T-cell (primary cell): Measurements from ENCODE around the gene C1orf210. TPM values are rescaled to one million over a fixed set of nuclear protein-coding genes. Genes with fewer than 3 reads are reported as not detected.

Source experiments
- ATAC-seq, 4 experiments: fragments of 200-7000 bp in 3 of 4; fragments of 150-1000 bp in 1 of 4; cut with Tn5 transposase; replicated peaks in 1 of 4; 1 replicate in 3 of 4; 2 replicates in 1 of 4; pipeline ENCODE4 v1.10.0; 2021; ENCODE audit warnings: moderate library complexity in 3 of 4, mild to moderate bottlenecking in 2 of 4, moderate number of reproducible peaks in 1 of 4
- CTCF ChIA-PET, 2 donors: fragments of 300-600 bp; sonication (Branson Sonifier 250); formaldehyde crosslinking; loops; one replicate each; lab custom pipeline; 2022; ENCODE audit warnings: antibody characterized with exemption in 2 of 2; lab: Charles Lee
- POLR2A ChIA-PET, 2 donors: fragments of 300-600 bp; sonication (Branson Sonifier 250); formaldehyde crosslinking; loops; one replicate each; lab custom pipeline; 2022; ENCODE audit warnings: antibody characterized with exemption in 2 of 2; lab: Charles Lee
- DNase-seq, 35 experiments: peaks; one replicate each; pipeline versions ENCODE4 v3.0.0 to v3.0.0-alpha.2; 2013 to 2023
- H3K27ac ChIP-seq: one replicate; pipeline ENCODE4 v1.5.1; 2013; ENCODE audit warnings: low read length
- H3K27me3 ChIP-seq, 2 experiments: replicated peaks in 1 of 2; 1 replicate in 1 of 2; 2 replicates in 1 of 2; pipeline versions ENCODE4 v1.6.1 to v1.7.0; 2013; ENCODE audit warnings: low read length in 1 of 2, mixed read lengths in 1 of 2; ENCODE audit not compliant: control insufficient read depth in 2 of 2, insufficient read depth in 2 of 2; ENCODE audit errors: extremely low read depth in 1 of 2
- H3K36me3 ChIP-seq, 2 donors: 1 replicate in 1 of 2; 2 replicates in 1 of 2; pipeline versions ENCODE4 v1.6.1 to v1.7.0; 2013; ENCODE audit warnings: low read length in 1 of 2; ENCODE audit not compliant: control insufficient read depth in 2 of 2, insufficient read depth in 1 of 2; ENCODE audit errors: extremely low read depth in 1 of 2
- H3K4me1 ChIP-seq, 2 experiments: 1 replicate in 1 of 2; 2 replicates in 1 of 2; pipeline versions ENCODE4 v1.6.1 to v1.7.0; 2013; ENCODE audit warnings: low read length in 2 of 2, mixed read lengths in 1 of 2; ENCODE audit not compliant: insufficient read depth in 2 of 2, control insufficient read depth in 1 of 2; ENCODE audit errors: extremely low read depth in 1 of 2
- H3K4me3 ChIP-seq, 2 donors: 1 replicate in 1 of 2; 2 replicates in 1 of 2; pipeline versions ENCODE4 v1.5.1 to v1.7.0; 2013; ENCODE audit warnings: mild to moderate bottlenecking in 2 of 2, low read length in 1 of 2, moderate library complexity in 1 of 2; ENCODE audit not compliant: control insufficient read depth in 1 of 2; ENCODE audit errors: extremely low read depth in 1 of 2
- H3K9me3 ChIP-seq: 2 replicates; pipeline ENCODE4 v1.7.0; 2013
- H3K27ac Mint-ChIP-seq, 2 donors: one replicate each; pipeline ENCODE4 v1.8.0; 2020 to 2021; ENCODE audit warnings: mild to moderate bottlenecking in 2 of 2, mixed read lengths in 2 of 2
- H3K27me3 Mint-ChIP-seq, 2 donors: one replicate each; pipeline ENCODE4 v1.8.0; 2021 to 2022; ENCODE audit warnings: mixed read lengths in 2 of 2
- H3K36me3 Mint-ChIP-seq: one replicate; pipeline ENCODE4 v1.8.0; 2021; ENCODE audit warnings: mixed read lengths
- H3K4me1 Mint-ChIP-seq, 3 donors: one replicate each; pipeline ENCODE4 v1.8.0; 2020 to 2022; ENCODE audit warnings: mixed read lengths in 3 of 3, mild to moderate bottlenecking in 1 of 3
- H3K4me3 Mint-ChIP-seq, 3 donors: one replicate each; pipeline ENCODE4 v1.8.0; 2020 to 2022; ENCODE audit warnings: mild to moderate bottlenecking in 3 of 3, mixed read lengths in 3 of 3, moderate library complexity in 3 of 3
- H3K9me3 Mint-ChIP-seq, 3 donors: one replicate each; pipeline ENCODE4 v1.8.0; 2020 to 2022; ENCODE audit warnings: mixed read lengths in 3 of 3
- WGBS: methylation state at CpG from one replicate; pipeline ENCODE4 v1.1.5; 2013; ENCODE audit warnings: missing lambda C conversion rate; ENCODE audit not compliant: insufficient coverage; 5-methylcytosine and 5-hydroxymethylcytosine counted together
- total RNA-seq, 35 experiments: library from RNA in 6 of 35; stranded (reverse) in 6 of 35; fragments of 120-200 nt in 1 of 35; gene quantifications; one replicate each; pipeline versions ENCODE4 v1.2.1 to v1.2.4 and lab custom pipeline; 2013 to 2026

C1orf210 gene
- total RNA-seq, 5 donors from 2014 or later (not counting 1 experiment from before 2014, with no cell fraction given): 0.16 to 0.32 TPM; not detected in 3

GRCh38 chr1:43325381-43325780 is 40.0 kb upstream of the C1orf210 start:
- ChIA-PET POLR2A (no interaction called here), CTCF (no interaction called here)
- Mint-ChIP-seq H3K27me3 (no peaks in the 10 kb centered on the region), H3K27ac (no peak overlapping the region), H3K36me3 (peaks cover 9% of the 10 kb centered on the region), H3K4me1 (peaks cover 15 to 31% (median 18%) of the 10 kb centered on the region in 3 donors), H3K9me3 (peaks cover 10 to 28% (median 14%) of the 10 kb centered on the region in 3 donors), H3K4me3 (no peak overlapping the region)
- DNase-seq: no peak
- Histone ChIP-seq H3K4me3 (no peak overlapping the region), H3K27ac (no peak overlapping the region), H3K9me3 (peaks cover 2% of the 10 kb centered on the region), H3K27me3 (no peaks in the 10 kb centered on the region), H3K36me3 (no peaks in the 10 kb centered on the region), H3K4me1 (peaks cover 4 to 5% of the 10 kb centered on the region in 2 experiments)
- no peak for ATAC-seq

GRCh38 chr1:43324810-43325209 is 39.4 kb upstream of the C1orf210 start:
- Histone ChIP-seq H3K4me3 (no peak overlapping the region), H3K4me1 (peaks cover 0 to 4% of the 10 kb centered on the region in 2 experiments), H3K9me3 (peaks cover 2% of the 10 kb centered on the region), H3K36me3 (no peaks in the 10 kb centered on the region), H3K27me3 (no peaks in the 10 kb centered on the region), H3K27ac (no peak overlapping the region)
- 80% methylated on average over 1 of the region's 1 CpG for WGBS
- DNase-seq: no peak
- Mint-ChIP-seq H3K4me3 (no peak overlapping the region), H3K4me1 (peaks cover 11 to 26% (median 14%) of the 10 kb centered on the region in 3 donors), H3K36me3 (peaks cover 9% of the 10 kb centered on the region), H3K27ac (no peak overlapping the region), H3K27me3 (no peaks in the 10 kb centered on the region), H3K9me3 (peaks cover 10 to 28% (median 14%) of the 10 kb centered on the region in 3 donors)
- ATAC-seq: no peak
- ChIA-PET CTCF (no interaction called here), POLR2A (no interaction called here)

- Mint-ChIP-seq H3K36me3 (peaks cover 9% of the 10 kb centered on the region), H3K27ac (no peak overlapping the region), H3K4me1 (peaks cover 7 to 21% (median 8%) of the 10 kb centered on the region in 3 donors), H3K9me3 (peaks cover 10 to 19% (median 10%) of the 10 kb centered on the region in 3 donors), H3K27me3 (no peaks in the 10 kb centered on the region), H3K4me3 (no peak overlapping the region)
- no peak for DNase-seq
- Histone ChIP-seq H3K4me3 (no peak overlapping the region), H3K4me1 (peaks cover 0 to 4% of the 10 kb centered on the region in 2 experiments), H3K36me3 (no peaks in the 10 kb centered on the region), H3K27me3 (no peaks in the 10 kb centered on the region), H3K9me3 (peaks cover 2% of the 10 kb centered on the region), H3K27ac (no peak overlapping the region)
- WGBS: 81% methylated on average over 5 of the region's 5 CpGs
- CTCF ChIA-PET: interaction anchor here in 1 of 2 donors (0.6 kb wide), 1 partner anchor 36 kb away, joined by 4 read pairs; the partner anchor contains the start of gene CDC20
- no peak for ATAC-seq
- POLR2A ChIA-PET: no interaction called here
These were observed 37.1 kb upstream of the C1orf210 start for GRCh38 chr1:43322506-43322905.

GRCh38 chr1:43321331-43321891 is 36.0 kb upstream of the C1orf210 start:
- ChIA-PET POLR2A (no interaction called here), CTCF (interaction anchor here (0.6 to 1.2 kb wide), 2 partner anchors 91 to 93 kb away, joined by 3 read pairs; no protein-coding TSS in a partner anchor)
- Mint-ChIP-seq H3K4me3 (no peak overlapping the region), H3K27me3 (no peaks in the 10 kb centered on the region), H3K9me3 (peaks cover 10 to 18% (median 10%) of the 10 kb centered on the region in 3 donors), H3K4me1 (peaks cover 0 to 12% (median 0%) of the 10 kb centered on the region in 3 donors), H3K36me3 (peaks cover 9% of the 10 kb centered on the region), H3K27ac (no peak overlapping the region)
- Histone ChIP-seq H3K4me3 (no peak overlapping the region), H3K36me3 (no peaks in the 10 kb centered on the region), H3K27ac (no peak overlapping the region), H3K27me3 (peaks cover 0 to 3% of the 10 kb centered on the region in 2 experiments), H3K4me1 (no peaks in the 10 kb centered on the region), H3K9me3 (peaks cover 2% of the 10 kb centered on the region)
- 90% methylated on average over 15 of the region's 16 CpGs for WGBS
- ATAC-seq: no peak
- DNase-seq: no peak

- ATAC-seq (no peak), DNase-seq (no peak)
- H3K27me3 Mint-ChIP-seq: no peaks in the 10 kb centered on the region
- Histone ChIP-seq H3K27ac (no peak overlapping the region), H3K4me1 (no peaks in the 10 kb centered on the region), H3K9me3 (no peaks in the 10 kb centered on the region), H3K4me3 (no peak overlapping the region), H3K27me3 (peaks cover 0 to 3% of the 10 kb centered on the region in 2 experiments), H3K36me3 (no peaks in the 10 kb centered on the region)
- H3K9me3 Mint-ChIP-seq: peaks cover 6 to 7% (median 7%) of the 10 kb centered on the region in 3 donors
- H3K27ac Mint-ChIP-seq: no peak overlapping the region
- H3K4me1 Mint-ChIP-seq: peaks cover 0 to 9% (median 0%) of the 10 kb centered on the region in 3 donors
- POLR2A ChIA-PET: no interaction called here
- CTCF ChIA-PET: no interaction called here
- peaks cover 3% of the 10 kb centered on the region for H3K36me3 Mint-ChIP-seq
- WGBS: no CpG with 5 or more reads among the region's 3 CpGs
- no peak overlapping the region for H3K4me3 Mint-ChIP-seq
These were observed 34.4 kb upstream of the C1orf210 start for GRCh38 chr1:43319766-43320165.

- no peaks in the 10 kb centered on the region for H3K4me1 ChIP-seq
- no peak overlapping the region for H3K27ac ChIP-seq
- H3K36me3 Mint-ChIP-seq: peaks cover 3% of the 10 kb centered on the region
- H3K36me3 ChIP-seq: no peaks in the 10 kb centered on the region
- ChIA-PET CTCF (no interaction called here), POLR2A (no interaction called here)
- no peak overlapping the region for H3K4me3 Mint-ChIP-seq
- no peaks in the 10 kb centered on the region for H3K9me3 ChIP-seq
- DNase-seq (no peak), ATAC-seq (no peak)
- peaks cover 1 to 3% (median 2%) of the 10 kb centered on the region in 3 donors for H3K9me3 Mint-ChIP-seq
- no peaks in the 10 kb centered on the region for H3K27me3 Mint-ChIP-seq
- no peak overlapping the region for H3K27ac Mint-ChIP-seq
- no peak overlapping the region for H3K4me3 ChIP-seq
- 100% methylated on average over 1 of the region's 5 CpGs for WGBS
- peaks cover 0 to 4% (median 0%) of the 10 kb centered on the region in 3 donors for H3K4me1 Mint-ChIP-seq
- H3K27me3 ChIP-seq: peaks cover 0 to 3% of the 10 kb centered on the region in 2 experiments
These were observed 33.9 kb upstream of the C1orf210 start for GRCh38 chr1:43319288-43319687.
